Measurements from ENCODE around the gene PPP2R5A. TPM values are rescaled to one million over a fixed set of nuclear protein-coding genes. Genes with fewer than 3 reads are reported as not detected.

The PPP2R5A gene
- total RNA-seq = 10 to 100 TPM; 32.2 to 68.3 (median 51.8) TPM

GRCh38 chr1:212284744-212285684, at the start of gene PPP2R5A:
Gene PPP2R5A (plus strand): TSS chr1:212285410. CDS start chr1:212286111, 701 bp downstream.
- intact Hi-C loops (cut with DNase I; ENCODE audit: low total_unique reads) = no loop called here

GRCh38 chr1:212235857-212236256, 49.4 kb upstream of the PPP2R5A start:
- in situ Hi-C loops (cut with MboI; ENCODE audit: low pct_ligation_motif_present in 1 of 4, low pct_unique_long_range_greater_than_20kb in 1 of 4, low sequenced_read_pairs in 3 of 4) = no loop called here
- TF ChIP-seq POLR2AphosphoS5 (IDR thresholded peaks at IDR 0.05) (peak in 1 of 3 donors; percentile 36), CTCF (IDR thresholded peaks at IDR 0.05) (peak in 2 of 5 experiments; percentile 17 to 22), POLR2A (IDR thresholded peaks at IDR 0.05) (no peak), EP300 (IDR thresholded peaks at IDR 0.05; ENCODE audit: low read depth) (no peak)
- 40 to 62% methylated on average over 1 to 5 of the region's 5 CpGs for WGBS, 2 donors (ENCODE audit: low coverage in 1 of 2)
- no peaks in the 10 kb centered on the region for H3K36me3 ChIP-seq
- no peak overlapping the region for H3K4me3 ChIP-seq
- DNase-seq = peak; percentile 74
- intact Hi-C loops (cut with DNase I; ENCODE audit: low total_unique reads) = no loop called here
- H3K4me1 ChIP-seq = peaks cover 25 to 52% (median 35%) of the 10 kb centered on the region in 4 donors
- H3K27ac ChIP-seq = peak overlapping the region; percentile 58 to 75 (median 68)
- no peaks in the 10 kb centered on the region for H3K27me3 ChIP-seq
- no peaks in the 10 kb centered on the region for H3K9me3 ChIP-seq

More at GRCh38 chr1:212284744-212285684, at the start of gene PPP2R5A:
- TF ChIP-seq CTCF (IDR thresholded peaks at IDR 0.05) = peak in 4 of 5 experiments; percentile 22 to 59 (median 44)
- peak; percentile 99 for TF ChIP-seq POLR2AphosphoS5 (IDR thresholded peaks at IDR 0.05)
- no peak for TF ChIP-seq EP300 (IDR thresholded peaks at IDR 0.05; ENCODE audit: low read depth)
- peak; percentile 98 for TF ChIP-seq POLR2A (IDR thresholded peaks at IDR 0.05)
- Histone ChIP-seq H3K27me3 (no peaks in the 10 kb centered on the region), H3K27ac (peak within 1 kb of the TSS; percentile 98 to 100 (median 99)), H3K4me1 (peaks cover 7 to 37% (median 36%) of the 10 kb centered on the region in 4 donors), H3K9me3 (no peaks in the 10 kb centered on the region), H3K36me3 (no peaks in the 10 kb centered on the region), H3K4me3 (peak within 1 kb of the TSS; percentile 73 to 99 (median 86))
- in situ Hi-C loops (cut with MboI; ENCODE audit: low pct_ligation_motif_present in 1 of 4, low pct_unique_long_range_greater_than_20kb in 1 of 4, low sequenced_read_pairs in 3 of 4) = no loop called here
- 0% methylated on average over 70 of the region's 92 CpGs; no CpG with 5 or more reads in 1 of the 2 donors for WGBS, 2 donors (ENCODE audit: low coverage in 1 of 2)
- peak; percentile 99 for DNase-seq

GRCh38 chr1:212236664-212237220, 48.5 kb upstream of the PPP2R5A start:
- Histone ChIP-seq H3K4me1 (peaks cover 25 to 52% (median 35%) of the 10 kb centered on the region in 4 donors), H3K27ac (peak overlapping the region; percentile 58 to 75 (median 68)), H3K36me3 (no peaks in the 10 kb centered on the region), H3K9me3 (no peaks in the 10 kb centered on the region), H3K4me3 (no peak overlapping the region), H3K27me3 (no peaks in the 10 kb centered on the region)
- no peak for TF ChIP-seq EP300 (IDR thresholded peaks at IDR 0.05; ENCODE audit: low read depth)
- TF ChIP-seq POLR2AphosphoS5 (IDR thresholded peaks at IDR 0.05) = no peak
- TF ChIP-seq POLR2A (IDR thresholded peaks at IDR 0.05) = no peak
- TF ChIP-seq CTCF (IDR thresholded peaks at IDR 0.05) = no peak
- in situ Hi-C loops (cut with MboI; ENCODE audit: low pct_ligation_motif_present in 1 of 4, low pct_unique_long_range_greater_than_20kb in 1 of 4, low sequenced_read_pairs in 3 of 4) (no loop called here), intact Hi-C loops (cut with DNase I; ENCODE audit: low total_unique reads) (no loop called here)
- WGBS, 2 donors (ENCODE audit: low coverage in 1 of 2) = 77 to 92% methylated on average over 2 to 3 of the region's 3 CpGs
- DNase-seq = no peak

- Histone ChIP-seq H3K36me3 (no peaks in the 10 kb centered on the region), H3K4me1 (peaks cover 25 to 60% (median 39%) of the 10 kb centered on the region in 4 donors), H3K9me3 (no peaks in the 10 kb centered on the region), H3K27ac (peak overlapping the region in 1 of 4 donors; percentile 68), H3K27me3 (no peaks in the 10 kb centered on the region), H3K4me3 (no peak overlapping the region)
- in situ Hi-C loops (cut with MboI; ENCODE audit: low pct_ligation_motif_present in 1 of 4, low pct_unique_long_range_greater_than_20kb in 1 of 4, low sequenced_read_pairs in 3 of 4) (no loop called here), intact Hi-C loops (cut with DNase I; ENCODE audit: low total_unique reads) (no loop called here)
- no peak for TF ChIP-seq POLR2AphosphoS5 (IDR thresholded peaks at IDR 0.05)
- TF ChIP-seq POLR2A (IDR thresholded peaks at IDR 0.05) = no peak
- TF ChIP-seq EP300 (IDR thresholded peaks at IDR 0.05; ENCODE audit: low read depth) = no peak
- no peak for TF ChIP-seq CTCF (IDR thresholded peaks at IDR 0.05)
- DNase-seq = peak; percentile 34
Observed at GRCh38 chr1:212237651-212238050, 47.6 kb upstream of the PPP2R5A start.
